ENCODE measurements around the gene HAUS2. TPM values are rescaled to one million over a fixed set of nuclear protein-coding genes. Genes with fewer than 3 reads are reported as not detected.

The HAUS2 gene
- total and polyA plus RNA-seq, 2 of the 4 experiments (the other 2 are of a cell fraction): 18.4 to 22.4 TPM

GRCh38 chr15:42533246-42533645, 15.4 kb upstream of the HAUS2 start:
- H3K9me1 ChIP-seq (ENCODE audit: insufficient read depth, low read length): no peaks in the 10 kb centered on the region
- ChIA-PET POLR2A (ENCODE audit: unreplicated experiment) (no interaction called here), CTCF (no interaction called here)
- ATAC-seq (ENCODE audit: low read depth) (no peak), DNase-seq (no peak)
- H3K4me3 ChIP-seq (ENCODE audit: insufficient read depth, low read depth, low read length): no peak overlapping the region
- H2AK9ac ChIP-seq (replicated peaks; ENCODE audit: low read depth, low read length, poor library complexity): no peak overlapping the region
- no peak overlapping the region for H3K9ac ChIP-seq (ENCODE audit: low read depth, low read length)
- intact Hi-C loops (cut with micrococcal nuclease): no loop called here
- no peak overlapping the region for H2AK5ac ChIP-seq (ENCODE audit: low read depth, low read length)
- no CpG with 5 or more reads among the region's 1 CpG for WGBS, 2 experiments (ENCODE audit: extremely low coverage in 2 of 2, insufficient read length in 1 of 2)
- H4K20me1 ChIP-seq (ENCODE audit: insufficient read depth, low read length): no peaks in the 10 kb centered on the region
- peaks cover 19% of the 10 kb centered on the region for H3K36me3 ChIP-seq (ENCODE audit: control insufficient read depth, insufficient read depth, low read length)
- no TSS peak for BruUV-seq (replicated peaks)
- TF ChIP-seq MAFK (IDR thresholded peaks at IDR 0.05; ENCODE audit: low read depth, low read length) (no peak), RFX5 (IDR thresholded peaks at IDR 0.05; ENCODE audit: low read depth, low read length) (no peak), POLR2A (IDR thresholded peaks at IDR 0.05; ENCODE audit: low read depth, low read length) (no peak), FOS (IDR thresholded peaks at IDR 0.05; ENCODE audit: low read depth, low read length) (no peak), CEBPB (IDR thresholded peaks at IDR 0.05; ENCODE audit: low read depth, low read length) (no peak), SMC3 (IDR thresholded peaks at IDR 0.05; ENCODE audit: low read depth, low read length) (no peak), CTCF (conservative IDR thresholded peaks at IDR 0.05; ENCODE audit: low read depth, low read length) (no peak), MAZ (IDR thresholded peaks at IDR 0.05; ENCODE audit: borderline replicate concordance, low read depth, low read length) (no peak)
- no peak overlapping the region for H3K4me2 ChIP-seq (ENCODE audit: low read depth, low read length)
- dilution Hi-C loops (cut with HindIII; ENCODE audit: low sequenced_read_pairs, unreplicated experiment): no loop called here
- H2BK120ac ChIP-seq (ENCODE audit: low read depth, low read length): no peak overlapping the region
- no peak overlapping the region for H3K14ac ChIP-seq (replicated peaks; ENCODE audit: low read depth, low read length)
- in situ Hi-C loops (cut with MboI; ENCODE audit: low sequenced_read_pairs): no loop called here
- H2BK15ac ChIP-seq (ENCODE audit: low read depth, low read length): no peak overlapping the region
- H3K4ac ChIP-seq (ENCODE audit: low read depth, low read length): no peak overlapping the region
- H3K23ac ChIP-seq (ENCODE audit: low read depth, low read length): no peak overlapping the region
- no peak overlapping the region for H2BK5ac ChIP-seq (ENCODE audit: low read depth, low read length, poor library complexity, severe bottlenecking)
- no peak overlapping the region for H3K18ac ChIP-seq (ENCODE audit: low read depth, low read length)
- no peak overlapping the region for H3K56ac ChIP-seq (ENCODE audit: extremely low read depth, insufficient read depth, low read length)
- no peak overlapping the region for H4K8ac ChIP-seq (ENCODE audit: low read depth in 2 of 2, low read length in 2 of 2)
- H2BK20ac ChIP-seq (ENCODE audit: low read depth, low read length): no peak overlapping the region
- H3K79me1 ChIP-seq (ENCODE audit: low read depth in 1 of 2, low read length in 2 of 2): no peaks in the 10 kb centered on the region; a peak in 1 of 4 replicates
- H3K4me1 ChIP-seq (ENCODE audit: control insufficient read depth, insufficient read depth, low read length): no peaks in the 10 kb centered on the region
- no peak overlapping the region for H3K27ac ChIP-seq (ENCODE audit: insufficient read depth, low read length)
- no peak overlapping the region for H2AFZ ChIP-seq (replicated peaks; ENCODE audit: low read length, poor library complexity)
- H3K9me3 ChIP-seq (ENCODE audit: control insufficient read depth, insufficient read depth, low read length): no peaks in the 10 kb centered on the region
- no peak overlapping the region for H4K91ac ChIP-seq (ENCODE audit: insufficient read depth, low read depth, low read length)
- H3K27me3 ChIP-seq (ENCODE audit: control insufficient read depth, insufficient read depth, low read length): no peaks in the 10 kb centered on the region
- H4K5ac ChIP-seq (ENCODE audit: low read depth, low read length): no peak overlapping the region

Data from IMR-90 (cell line).